Body of pancreas (tissue), 4 donors: ENCODE data around the gene PHYHIPL. TPM values are rescaled to one million over a fixed set of nuclear protein-coding genes. Genes with fewer than 3 reads are reported as not detected.

ENCODE experiments used
- ATAC-seq: fragments of 150-250 bp; one replicate; pipeline ENCODE4 v1.9.1; 2016
- DNase-seq, 4 donors: peaks; one replicate each; pipeline ENCODE4 v3.0.0-alpha.2; 2019
- H3K27ac ChIP-seq, 4 donors: fragments of 200-600 bp; sonication (generic); 1 replicate in 3 of 4; 2 replicates in 1 of 4; pipeline versions ENCODE4 v1.5.1 to v1.6.1; 2016 to 2019; ENCODE audit warnings: mild to moderate bottlenecking in 1 of 4, mixed read lengths in 1 of 4, moderate library complexity in 1 of 4
- H3K27me3 ChIP-seq, 2 donors: fragments of 200-600 bp; sonication (generic); one replicate each; pipeline ENCODE4 v1.6.0; 2016; ENCODE audit warnings: mild to moderate bottlenecking in 1 of 2
- H3K36me3 ChIP-seq, 2 donors: fragments of 200-600 bp; sonication (generic); replicated peaks in 1 of 2; 2 replicates each; pipeline ENCODE4 v1.5.1; 2016; ENCODE audit warnings: low read depth in 2 of 2; ENCODE audit not compliant: insufficient read depth in 1 of 2
- H3K4me1 ChIP-seq: fragments of 200-600 bp; sonication (generic); one replicate; pipeline ENCODE4 v1.6.0; 2016
- H3K4me3 ChIP-seq, 2 donors: fragments of 200-600 bp; sonication (generic); 1 replicate in 1 of 2; 2 replicates in 1 of 2; pipeline ENCODE4 v1.5.1; 2016 to 2019
- H3K9me3 ChIP-seq, 3 donors: fragments of 200-600 bp; sonication (generic); 1 replicate in 2 of 3; 2 replicates in 1 of 3; pipeline ENCODE4 v1.5.1; 2016
- CTCF ChIP-seq, 7 experiments: fragments of 450-650 bp in 4 of 7; fragments of 200-600 bp in 3 of 7; sonication (generic) in 3 of 7; IDR thresholded peaks; one replicate each; pipeline ENCODE4 v1.5.1; 2016 to 2019; ENCODE audit warnings: antibody characterized with exemption in 7 of 7
- POLR2A ChIP-seq, 3 donors: fragments of 450-650 bp; IDR thresholded peaks; one replicate each; pipeline ENCODE4 v1.6.1; 2016; ENCODE audit warnings: antibody characterized with exemption in 3 of 3, mild to moderate bottlenecking in 2 of 3
- WGBS, 2 donors: methylation state at CpG; one replicate each; pipeline ENCODE4 v1.1.5; 2017; 5-methylcytosine and 5-hydroxymethylcytosine counted together
- intact Hi-C: fragments of 100-400 bp; cut with DNase I; formaldehyde crosslinking; loops from one replicate; pipeline ENCODE4 v1.15.1; 2023
- total RNA-seq, 2 donors: library from RNA; depleted of rRNA; stranded (reverse); fragments of >200 nt; gene quantifications; one replicate each; pipeline ENCODE4 v1.1.0, GENCODE V29; 2016

PHYHIPL gene
- total RNA-seq, 2 donors from 2014 or later, result 0.33 to 4.9 TPM

DNA sequence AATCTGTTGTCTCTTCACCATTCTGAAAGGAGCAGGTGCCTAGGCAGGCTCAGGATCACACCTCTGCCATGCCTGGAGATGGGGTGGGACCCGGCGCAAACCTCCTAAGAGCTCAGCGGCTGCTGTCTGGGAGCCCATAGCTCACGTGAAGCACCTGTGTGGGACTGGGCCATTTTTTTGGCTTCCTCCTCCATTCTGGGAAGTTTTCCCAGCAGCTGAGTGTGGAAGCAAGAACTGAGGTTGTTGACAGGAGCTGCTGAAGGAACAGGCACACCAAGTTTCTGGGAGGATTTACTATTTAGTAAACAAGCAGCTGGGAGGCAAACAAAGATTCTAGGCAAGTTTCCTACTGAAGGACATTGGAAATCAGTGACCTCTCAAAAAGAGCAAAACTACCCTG is 108.6 kb downstream of the PHYHIPL start:
- H3K27ac ChIP-seq, result no peak overlapping the region
- H3K9me3 ChIP-seq, result no peaks in the 10 kb centered on the region
- no peaks in the 10 kb centered on the region for H3K4me1 ChIP-seq
- H3K36me3 ChIP-seq, result no peaks in the 10 kb centered on the region
- ATAC-seq (no peak), DNase-seq (no peak)
- 80 to 89% methylated on average over 4 of the region's 4 CpGs for WGBS, 2 donors
- no peak overlapping the region for H3K4me3 ChIP-seq
- TF ChIP-seq CTCF (IDR thresholded peaks at IDR 0.05) (no peak), POLR2A (IDR thresholded peaks at IDR 0.05) (no peak)
- H3K27me3 ChIP-seq, result no peaks in the 10 kb centered on the region
- intact Hi-C loops, result no loop called here

DNA sequence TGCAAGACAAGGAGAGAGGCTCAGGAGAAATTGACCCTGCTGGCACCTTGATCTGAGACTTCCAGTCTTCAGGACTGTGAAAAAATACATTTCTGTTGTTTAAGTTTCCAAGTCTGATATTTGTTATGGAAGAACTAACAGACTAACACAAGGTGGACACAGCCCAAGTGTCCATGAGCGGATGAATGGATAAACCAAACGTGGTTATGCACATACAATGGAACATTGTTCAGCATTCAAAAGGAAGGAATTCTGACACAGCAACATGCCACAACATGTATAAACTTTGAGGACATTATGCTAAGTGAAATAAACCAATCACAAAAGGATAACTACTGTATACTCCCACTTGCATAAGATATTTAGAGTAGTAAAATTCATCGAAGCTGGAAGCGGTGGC is 109.4 kb downstream of the PHYHIPL start:
- ATAC-seq, result no peak
- H3K36me3 ChIP-seq, result no peaks in the 10 kb centered on the region
- WGBS, 2 donors, result 74 to 81% methylated on average over 4 of the region's 4 CpGs
- no peak overlapping the region for H3K4me3 ChIP-seq
- H3K4me1 ChIP-seq, result no peaks in the 10 kb centered on the region
- intact Hi-C loops, result no loop called here
- no peak overlapping the region for H3K27ac ChIP-seq
- no peaks in the 10 kb centered on the region for H3K9me3 ChIP-seq
- no peak for TF ChIP-seq CTCF (IDR thresholded peaks at IDR 0.05)
- TF ChIP-seq POLR2A (IDR thresholded peaks at IDR 0.05), result no peak
- no peak for DNase-seq
- H3K27me3 ChIP-seq, result no peaks in the 10 kb centered on the region

DNA sequence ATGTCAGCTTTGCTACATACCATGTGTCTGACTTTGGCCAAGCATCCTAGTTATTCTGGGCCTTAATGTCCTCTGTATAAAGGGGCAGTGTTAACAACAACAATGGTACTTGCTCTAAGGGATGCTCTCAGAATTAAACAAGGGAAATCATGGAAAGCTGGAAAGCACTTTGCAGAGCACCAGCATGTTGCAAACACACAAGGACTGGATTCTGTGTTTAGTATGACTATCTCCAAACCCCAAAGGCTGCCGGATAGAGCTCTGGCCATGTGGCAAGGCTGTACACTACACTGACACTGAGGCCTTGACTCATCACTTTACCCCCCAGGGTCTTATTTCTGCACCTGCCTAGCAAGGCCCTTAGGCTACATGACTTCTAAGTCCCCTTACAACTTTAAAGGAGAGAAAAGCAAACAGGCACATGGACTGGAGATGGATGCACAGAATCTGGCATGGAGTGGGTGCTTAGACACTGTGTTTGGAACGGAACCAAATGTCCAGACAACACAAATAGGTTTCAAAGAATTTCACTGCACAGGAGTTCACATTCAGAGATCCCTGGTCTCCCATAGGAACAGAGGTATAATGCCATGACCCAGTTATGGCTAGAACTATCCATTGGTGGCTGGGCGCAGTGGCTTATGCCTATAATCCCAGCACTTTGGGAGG is 111.3 kb downstream of the PHYHIPL start:
- ATAC-seq (no peak), DNase-seq (no peak)
- intact Hi-C loops, result no loop called here

DNA sequence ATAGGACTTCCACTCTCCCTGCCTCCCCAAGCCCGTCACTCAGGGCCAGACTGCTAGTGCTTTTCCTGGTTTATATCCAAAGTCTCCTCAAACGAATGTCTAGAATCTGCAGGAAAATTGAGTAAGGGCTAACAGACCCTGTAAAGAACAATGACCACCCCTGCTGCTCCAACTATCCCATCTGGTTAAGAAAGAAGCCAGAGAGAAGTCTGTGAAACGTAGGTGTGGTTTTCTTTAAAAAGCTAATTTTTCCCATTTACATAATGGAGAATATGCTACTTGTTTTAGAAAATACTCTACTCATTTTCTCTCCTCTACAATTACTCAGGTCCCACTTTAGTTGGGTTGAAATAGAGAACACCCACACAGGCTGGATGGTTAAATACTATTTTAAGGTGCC is 113.4 kb downstream of the PHYHIPL start:
- WGBS, 2 donors, result 61 to 68% methylated on average over 3 of the region's 3 CpGs
- ATAC-seq (no peak), DNase-seq (no peak)
- Histone ChIP-seq H3K4me1 (no peaks in the 10 kb centered on the region), H3K36me3 (no peaks in the 10 kb centered on the region), H3K4me3 (no peak overlapping the region), H3K27ac (no peak overlapping the region), H3K9me3 (no peaks in the 10 kb centered on the region), H3K27me3 (no peaks in the 10 kb centered on the region)
- TF ChIP-seq CTCF (IDR thresholded peaks at IDR 0.05) (no peak), POLR2A (IDR thresholded peaks at IDR 0.05) (no peak)
- intact Hi-C loops, result no loop called here

More for the DNA sequence above, 111.3 kb downstream of the PHYHIPL start:
- Histone ChIP-seq H3K4me3 (no peak overlapping the region), H3K36me3 (no peaks in the 10 kb centered on the region), H3K9me3 (no peaks in the 10 kb centered on the region), H3K27me3 (no peaks in the 10 kb centered on the region), H3K4me1 (no peaks in the 10 kb centered on the region), H3K27ac (no peak overlapping the region)
- TF ChIP-seq CTCF (IDR thresholded peaks at IDR 0.05), result no peak
- TF ChIP-seq POLR2A (IDR thresholded peaks at IDR 0.05), result no peak
- WGBS, 2 donors, result 66 to 77% methylated on average over 3 of the region's 3 CpGs

GRCh38 chr10:59290448-59290847 is 114.0 kb downstream of the PHYHIPL start:
- Histone ChIP-seq H3K9me3 (no peaks in the 10 kb centered on the region), H3K4me1 (no peaks in the 10 kb centered on the region), H3K27ac (no peak overlapping the region), H3K27me3 (no peaks in the 10 kb centered on the region), H3K36me3 (no peaks in the 10 kb centered on the region), H3K4me3 (no peak overlapping the region)
- DNase-seq (no peak), ATAC-seq (no peak)
- 66 to 73% methylated on average over 4 of the region's 4 CpGs for WGBS, 2 donors
- intact Hi-C loops, result no loop called here
- TF ChIP-seq POLR2A (IDR thresholded peaks at IDR 0.05), result no peak

Other genes starting within 250 kb of the PHYHIPL start
- gene FAM13C, start 185.9 kb downstream of the PHYHIPL start, total RNA-seq, result 1 to 10 TPM; 5.4 to 9.6 TPM